A673 (cell line): ENCODE data around the gene GSG1L2. TPM values are rescaled to one million over a fixed set of nuclear protein-coding genes. Genes with fewer than 3 reads are reported as not detected.

ENCODE experiments used
- BruUV-seq: library from RNA; stranded (reverse); fragments of 400-500 nt; replicated peaks from 2 replicates; lab custom pipeline; 2021; lab: Mats Ljungman, UMichigan
- CTCF ChIA-PET: fragments of 300-600 bp; sonication (Branson Sonifier 250); formaldehyde crosslinking; loops from one replicate; lab custom pipeline; 2022; ENCODE audit warnings: antibody characterized with exemption; lab: Charles Lee
- POLR2A ChIA-PET: fragments of 300-600 bp; sonication (Branson Sonifier 250); formaldehyde crosslinking; loops from one replicate; lab custom pipeline; 2022; ENCODE audit warnings: antibody characterized with exemption; ENCODE audit not compliant: low non-redundant PET; lab: Charles Lee
- DNase-seq: peaks from one replicate; pipeline ENCODE4 v3.0.0-alpha.2; 2015; ENCODE audit warnings: low spot score
- H3K27ac ChIP-seq: fragments of 200-600 bp; sonication (generic); 2 replicates; pipeline ENCODE4 v1.5.1; 2016; ENCODE audit warnings: mixed run types, low read depth, mild to moderate bottlenecking, mixed read lengths, antibody characterized with exemption, low read length; ENCODE audit not compliant: poor library complexity, severe bottlenecking
- H3K27me3 ChIP-seq: fragments of 200-600 bp; sonication (generic); replicated peaks from 2 replicates; pipeline ENCODE4 v1.6.1; 2017; ENCODE audit warnings: mixed run types, low read depth, mild to moderate bottlenecking, mixed read lengths, antibody characterized with exemption, low read length; ENCODE audit not compliant: insufficient read depth, poor library complexity
- H3K36me3 ChIP-seq: fragments of 200-600 bp; sonication (generic); 2 replicates; pipeline ENCODE4 v1.6.1; 2016; ENCODE audit warnings: mixed run types, mild to moderate bottlenecking, mixed read lengths, antibody characterized with exemption, low read length; ENCODE audit not compliant: insufficient read depth, poor library complexity, severe bottlenecking
- H3K4me1 ChIP-seq: fragments of 200-600 bp; sonication (generic); 2 replicates; pipeline ENCODE4 v1.6.1; 2017; ENCODE audit warnings: mixed run types, mild to moderate bottlenecking, mixed read lengths, antibody characterized with exemption, low read length; ENCODE audit not compliant: insufficient read depth, poor library complexity, severe bottlenecking
- H3K4me3 ChIP-seq: fragments of 200-600 bp; sonication (generic); 2 replicates; pipeline ENCODE4 v1.5.1; 2016; ENCODE audit warnings: low read depth, mixed run types, mild to moderate bottlenecking, mixed read lengths, low read length; ENCODE audit not compliant: poor library complexity, severe bottlenecking
- H3K9me3 ChIP-seq: fragments of 200-600 bp; sonication (generic); 2 replicates; pipeline ENCODE4 v1.6.1; 2016; ENCODE audit warnings: mixed run types, low read depth, mild to moderate bottlenecking, mixed read lengths, antibody characterized with exemption, low read length; ENCODE audit not compliant: poor library complexity, severe bottlenecking
- CTCF ChIP-seq: fragments of 300-800, 200-600 bp; sonication (generic); conservative IDR thresholded peaks from 2 replicates; pipeline ENCODE4 v1.5.1; 2017; ENCODE audit warnings: low read depth, mild to moderate bottlenecking, antibody characterized with exemption, low read length, moderate library complexity, mixed read lengths
- EZH2 ChIP-seq: fragments of 200-600 bp; sonication (generic); IDR thresholded peaks from 2 replicates; pipeline ENCODE4 v1.6.1; 2017; ENCODE audit warnings: borderline replicate concordance, low read depth, mild to moderate bottlenecking, mixed read lengths, antibody characterized with exemption, low read length; ENCODE audit not compliant: poor library complexity, severe bottlenecking
- intact Hi-C: fragments of 100-400 bp; cut with micrococcal nuclease; formaldehyde crosslinking; loops from one replicate; pipeline ENCODE4 v1.10.0; 2022; ENCODE audit not compliant: unreplicated experiment
- total RNA-seq: library from RNA; stranded (reverse); gene quantifications from 2 replicates; pipeline ENCODE4 v1.2.3, GENCODE V29; 2021

The GSG1L2 gene
- total RNA-seq, 1 experiment from 2014 or later, result not detected

- Histone ChIP-seq H3K36me3 (no peaks in the 10 kb centered on the region), H3K27ac (no peak overlapping the region), H3K4me1 (no peaks in the 10 kb centered on the region), H3K27me3 (no peaks in the 10 kb centered on the region), H3K4me3 (no peak overlapping the region), H3K9me3 (no peaks in the 10 kb centered on the region)
- ChIA-PET CTCF (no interaction called here), POLR2A (no interaction called here)
- TF ChIP-seq EZH2 (no peak), CTCF (no peak)
- intact Hi-C loops, result no loop called here
- no peak for DNase-seq
- no TSS peak for BruUV-seq
Measured at GRCh38 chr17:9818760-9819159, 3.1 kb downstream of the GSG1L2 start.

GRCh38 chr17:9817086-9817485 lies 4.8 kb downstream of the GSG1L2 start:
- CTCF ChIA-PET, result interaction anchor here (0.5 kb wide), 1 partner anchor 59 kb away, joined by 6 read pairs; no protein-coding TSS in a partner anchor
- POLR2A ChIA-PET, result interaction anchor here (0.6 kb wide), 1 partner anchor 21 kb away, joined by 9 read pairs; no protein-coding TSS in a partner anchor

GRCh38 chr17:9816472-9816871 lies 5.4 kb downstream of the GSG1L2 start:
- H3K27ac ChIP-seq, result no peak overlapping the region
- H3K9me3 ChIP-seq, result no peaks in the 10 kb centered on the region
- BruUV-seq, result no TSS peak
- CTCF ChIA-PET, result no interaction called here
- no peaks in the 10 kb centered on the region for H3K36me3 ChIP-seq
- TF ChIP-seq EZH2 (no peak), CTCF (no peak)
- POLR2A ChIA-PET, result no interaction called here
- intact Hi-C loops, result no loop called here
- no peak for DNase-seq
- H3K27me3 ChIP-seq, result peaks cover 6% of the 10 kb centered on the region
- H3K4me3 ChIP-seq, result no peak overlapping the region
- no peaks in the 10 kb centered on the region for H3K4me1 ChIP-seq

More at GRCh38 chr17:9817086-9817485, 4.8 kb downstream of the GSG1L2 start:
- DNase-seq, result no peak
- intact Hi-C loops, result no loop called here
- TF ChIP-seq EZH2 (no peak), CTCF (no peak)
- Histone ChIP-seq H3K4me1 (no peaks in the 10 kb centered on the region), H3K4me3 (no peak overlapping the region), H3K27ac (no peak overlapping the region), H3K36me3 (no peaks in the 10 kb centered on the region), H3K27me3 (no peaks in the 10 kb centered on the region), H3K9me3 (no peaks in the 10 kb centered on the region)
- no TSS peak for BruUV-seq
